HG03520 (cell line): ENCODE measurements around the gene PACSIN2.
A peak's percentile ranks its signal among the peaks of the same experiment; 100 is the strongest.

Experiments
- ATAC-seq: cut with Tn5 transposase; IDR thresholded peaks from one replicate; pipeline ENCODE4 v1.9.1; 2021; ENCODE audit warnings: mild to moderate bottlenecking, moderate library complexity; ENCODE audit not compliant: unreplicated experiment

The PACSIN2 gene

GRCh38 chr22:42869888-42870480 lies 145.0 kb downstream of the PACSIN2 start:
- ATAC-seq = no peak

GRCh38 chr22:42869463-42869862 lies 145.5 kb downstream of the PACSIN2 start:
- ATAC-seq = no peak

GRCh38 chr22:42868751-42869251 lies 146.1 kb downstream of the PACSIN2 start:
- no peak for ATAC-seq

- no peak for ATAC-seq
Measured at GRCh38 chr22:42866100-42866499, 148.8 kb downstream of the PACSIN2 start.

- ATAC-seq = no peak
Measured at GRCh38 chr22:42865536-42865935, 149.4 kb downstream of the PACSIN2 start.

GRCh38 chr22:42863349-42863961 lies 151.5 kb downstream of the PACSIN2 start:
- ATAC-seq = no peak

- no peak for ATAC-seq
Measured at GRCh38 chr22:42862045-42862734, 152.8 kb downstream of the PACSIN2 start.

- no peak for ATAC-seq
Measured at GRCh38 chr22:42860968-42861367, 154.0 kb downstream of the PACSIN2 start.

- no peak for ATAC-seq
Measured at GRCh38 chr22:42857845-42858481, 157.0 kb downstream of the PACSIN2 start.

- ATAC-seq = peak; percentile 73
Measured at GRCh38 chr22:42856865-42857704, 157.9 kb downstream of the PACSIN2 start, which contains the start of gene ARFGAP3. Gene ARFGAP3, minus strand, starts transcription at chr22:42857273. Its CDS starts 91 bp downstream, at chr22:42857182.

- peak; percentile 16 for ATAC-seq
Measured at GRCh38 chr22:42856179-42856864, 158.6 kb downstream of the PACSIN2 start.

GRCh38 chr22:42855721-42856120 lies 159.2 kb downstream of the PACSIN2 start:
- ATAC-seq = no peak

GRCh38 chr22:42855211-42855610 lies 159.7 kb downstream of the PACSIN2 start:
- ATAC-seq = no peak

- ATAC-seq = no peak
Measured at GRCh38 chr22:42848941-42849550, 165.9 kb downstream of the PACSIN2 start.

- no peak for ATAC-seq
Measured at GRCh38 chr22:42847110-42847509, 167.8 kb downstream of the PACSIN2 start.

- no peak for ATAC-seq
Measured at GRCh38 chr22:42844756-42845155, 170.2 kb downstream of the PACSIN2 start.

- ATAC-seq = no peak
Measured at GRCh38 chr22:42842658-42843370, 172.1 kb downstream of the PACSIN2 start.

GRCh38 chr22:42841444-42841843 lies 173.5 kb downstream of the PACSIN2 start:
- no peak for ATAC-seq

- ATAC-seq = no peak
Measured at GRCh38 chr22:42837556-42837955, 177.4 kb downstream of the PACSIN2 start.
